HEK293 (cell line): ENCODE measurements around the gene FAM193A.

Experiments
- CTCF ChIA-PET: fragments of 350-600 bp; formaldehyde crosslinking; extraction: SDS; loops from one replicate; lab custom pipeline; 2021; ENCODE audit warnings: antibody characterized with exemption; lab: Yijun Ruan, JAX
- POLR2A ChIA-PET: fragments of 300-600 bp; formaldehyde crosslinking; extraction: SDS; loops from one replicate; lab custom pipeline; 2020; ENCODE audit warnings: antibody characterized with exemption, inconsistent platforms; lab: Yijun Ruan, JAX
- H3K27ac ChIP-seq: fragments of 200-500 bp; sonication (Bioruptor generic); 2 replicates; pipeline ENCODE4 v1.5.1; 2014; ENCODE audit warnings: low read depth, low read length, control low read depth, inconsistent platforms; ENCODE audit errors: extremely low read depth
- H3K36me3 ChIP-seq, 2 experiments: fragments of 200-500 bp in 1 of 2; sonication (Bioruptor generic) in 1 of 2; 1 replicate in 1 of 2; 2 replicates in 1 of 2; pipeline ENCODE4 v1.5.1; 2014 to 2017; ENCODE audit warnings: inconsistent platforms in 2 of 2, low read length in 2 of 2; ENCODE audit not compliant: control insufficient read depth in 2 of 2, insufficient read depth in 1 of 2
- H3K4me1 ChIP-seq: fragments of 200-500 bp; sonication (Bioruptor generic); 2 replicates; pipeline ENCODE4 v1.5.1; 2014; ENCODE audit warnings: mild to moderate bottlenecking, low read length, inconsistent platforms; ENCODE audit not compliant: control insufficient read depth, insufficient read depth
- H3K4me3 ChIP-seq: 2 replicates; pipeline ENCODE4 v1.5.1; 2011; ENCODE audit warnings: low read depth, mild to moderate bottlenecking, control low read depth, low read length, moderate library complexity
- H3K9me3 ChIP-seq: fragments of 200-500 bp; sonication (Bioruptor generic); 2 replicates; pipeline ENCODE4 v1.5.1; 2014; ENCODE audit warnings: low read depth, low read length, inconsistent platforms; ENCODE audit not compliant: control insufficient read depth, insufficient read depth
- FEZF1 ChIP-seq: fragments of 450-650 bp; formaldehyde crosslinking; IDR thresholded peaks from 2 replicates; pipeline ENCODE4 v1.5.1; 2016; ENCODE audit warnings: missing biosample characterization, missing genetic modification characterization
- GLI2 ChIP-seq: fragments of 450-650 bp; formaldehyde crosslinking; IDR thresholded peaks from 2 replicates; pipeline ENCODE4; 2017; ENCODE audit warnings: missing biosample characterization, missing genetic modification characterization, low read depth, borderline replicate concordance
- MYNN ChIP-seq: fragments of 450-650 bp; formaldehyde crosslinking; IDR thresholded peaks from 2 replicates; pipeline ENCODE4 v1.5.1; 2016; ENCODE audit warnings: missing biosample characterization, missing genetic modification characterization, borderline replicate concordance
- PRDM1 ChIP-seq: fragments of 450-650 bp; formaldehyde crosslinking; IDR thresholded peaks from 2 replicates; pipeline ENCODE4; 2016; ENCODE audit warnings: missing biosample characterization, missing genetic modification characterization
- SALL2 ChIP-seq: fragments of 450-650 bp; formaldehyde crosslinking; IDR thresholded peaks from 2 replicates; pipeline ENCODE4 v1.5.0; 2017; ENCODE audit warnings: missing biosample characterization, mild to moderate bottlenecking, missing genetic modification characterization, borderline replicate concordance
- SCRT1 ChIP-seq: fragments of 450-650 bp; formaldehyde crosslinking; IDR thresholded peaks from 2 replicates; pipeline ENCODE4 v1.5.1; 2016; ENCODE audit warnings: missing biosample characterization, missing genetic modification characterization, borderline replicate concordance
- ZBTB20 ChIP-seq: fragments of 450-650 bp; formaldehyde crosslinking; IDR thresholded peaks from 2 replicates; pipeline ENCODE4 v1.5.1; 2016; ENCODE audit warnings: missing biosample characterization, missing genetic modification characterization
- ZBTB21 ChIP-seq: fragments of 450-650 bp; formaldehyde crosslinking; IDR thresholded peaks from 2 replicates; pipeline ENCODE4 v1.5.1; 2017; ENCODE audit warnings: missing biosample characterization, missing genetic modification characterization
- ZBTB49 ChIP-seq: fragments of 450-650 bp; formaldehyde crosslinking; IDR thresholded peaks from 2 replicates; pipeline ENCODE4 v1.5.1; 2016; ENCODE audit warnings: missing biosample characterization, missing genetic modification characterization, low read depth
- ZBTB6 ChIP-seq: fragments of 450-650 bp; formaldehyde crosslinking; IDR thresholded peaks from 2 replicates; pipeline ENCODE4 v1.5.1; 2017; ENCODE audit warnings: missing biosample characterization, missing genetic modification characterization
- ZIC2 ChIP-seq: fragments of 450-650 bp; formaldehyde crosslinking; IDR thresholded peaks from 2 replicates; pipeline ENCODE4 v1.5.1; 2016; ENCODE audit warnings: missing biosample characterization, missing genetic modification characterization
- ZNF138 ChIP-seq: fragments of 450-650 bp; formaldehyde crosslinking; IDR thresholded peaks from 2 replicates; pipeline ENCODE4 v1.5.1; 2016; ENCODE audit warnings: missing biosample characterization, missing genetic modification characterization, borderline replicate concordance
- ZNF2 ChIP-seq: fragments of 450-650 bp; formaldehyde crosslinking; IDR thresholded peaks from 2 replicates; pipeline ENCODE4 v1.5.1; 2016; ENCODE audit warnings: missing biosample characterization, missing genetic modification characterization
- ZNF248 ChIP-seq: fragments of 450-650 bp; formaldehyde crosslinking; IDR thresholded peaks from 2 replicates; pipeline ENCODE4 v1.5.1; 2017; ENCODE audit warnings: missing biosample characterization, missing genetic modification characterization
- ZNF311 ChIP-seq: fragments of 450-650 bp; formaldehyde crosslinking; IDR thresholded peaks from 2 replicates; pipeline ENCODE4 v1.5.1; 2017; ENCODE audit warnings: missing biosample characterization, missing genetic modification characterization, borderline replicate concordance
- ZNF341 ChIP-seq: fragments of 450-650 bp; formaldehyde crosslinking; IDR thresholded peaks from 2 replicates; pipeline ENCODE4; 2016; ENCODE audit warnings: low read depth, missing biosample characterization, missing genetic modification characterization
- ZNF37A ChIP-seq: fragments of 450-650 bp; IDR thresholded peaks from 2 replicates; pipeline ENCODE4 v1.5.1; 2018; ENCODE audit warnings: missing biosample characterization, missing genetic modification characterization
- ZNF394 ChIP-seq: fragments of 450-650 bp; formaldehyde crosslinking; IDR thresholded peaks from 2 replicates; pipeline ENCODE4 v1.5.1; 2016; ENCODE audit warnings: missing biosample characterization, missing genetic modification characterization, mild to moderate bottlenecking, moderate library complexity, borderline replicate concordance
- ZNF416 ChIP-seq: fragments of 450-650 bp; formaldehyde crosslinking; IDR thresholded peaks from 2 replicates; pipeline ENCODE4 v1.5.1; 2016; ENCODE audit warnings: missing biosample characterization, missing genetic modification characterization
- ZNF433 ChIP-seq: fragments of 450-650 bp; formaldehyde crosslinking; IDR thresholded peaks from 2 replicates; pipeline ENCODE4 v1.5.1; 2016; ENCODE audit warnings: missing biosample characterization, missing genetic modification characterization, low read depth
- ZNF48 ChIP-seq: fragments of 450-650 bp; formaldehyde crosslinking; IDR thresholded peaks from 2 replicates; pipeline ENCODE4 v1.5.1; 2016; ENCODE audit warnings: missing biosample characterization, missing genetic modification characterization
- ZNF513 ChIP-seq: fragments of 450-650 bp; IDR thresholded peaks from 2 replicates; pipeline ENCODE4 v1.5.1; 2018; ENCODE audit warnings: missing biosample characterization, missing genetic modification characterization
- ZNF558 ChIP-seq: fragments of 450-650 bp; formaldehyde crosslinking; IDR thresholded peaks from 2 replicates; pipeline ENCODE4 v1.5.1; 2016; ENCODE audit warnings: missing biosample characterization, missing genetic modification characterization
- ZNF585B ChIP-seq: fragments of 450-650 bp; formaldehyde crosslinking; IDR thresholded peaks from 2 replicates; pipeline ENCODE4 v1.5.1; 2016; ENCODE audit warnings: missing biosample characterization, missing genetic modification characterization
- ZNF610 ChIP-seq: fragments of 450-650 bp; formaldehyde crosslinking; IDR thresholded peaks from 2 replicates; pipeline ENCODE4 v1.5.1; 2016; ENCODE audit warnings: missing biosample characterization, missing genetic modification characterization, borderline replicate concordance
- ZSCAN16 ChIP-seq: fragments of 450-650 bp; formaldehyde crosslinking; IDR thresholded peaks from 2 replicates; pipeline ENCODE4 v1.5.1; 2016; ENCODE audit warnings: missing biosample characterization, missing genetic modification characterization
- ZSCAN30 ChIP-seq: fragments of 450-650 bp; IDR thresholded peaks from 2 replicates; pipeline ENCODE4 v1.5.1; 2018; ENCODE audit warnings: missing biosample characterization, mild to moderate bottlenecking, missing genetic modification characterization, moderate library complexity

Gene FAM193A

GRCh38 chr4:2606960-2607506 is 70.6 kb downstream of the FAM193A start:
- Histone ChIP-seq H3K27ac (no peak overlapping the region), H3K4me1 (no peaks in the 10 kb centered on the region), H3K4me3 (no peak overlapping the region), H3K9me3 (no peaks in the 10 kb centered on the region), H3K36me3 (no peaks in the 10 kb centered on the region)
- POLR2A ChIA-PET, result no interaction called here
- CTCF ChIA-PET, result interaction anchor here (0.7 kb wide), 1 partner anchor 15 kb away, joined by 3 read pairs; no protein-coding TSS in a partner anchor
- TF ChIP-seq ZNF433, result no peak
- TF ChIP-seq ZNF341 (tag by site-specific recombination), result no peak
- TF ChIP-seq SALL2, result no peak
- TF ChIP-seq ZSCAN30 (tag by site-specific recombination), result no peak
- no peak for TF ChIP-seq ZNF37A
- no peak for TF ChIP-seq ZNF610 (tag by site-specific recombination)
- no peak for TF ChIP-seq ZBTB6
- TF ChIP-seq ZNF513 (tag by site-specific recombination), result no peak
- TF ChIP-seq GLI2 (tag by site-specific recombination), result no peak
- no peak for TF ChIP-seq ZBTB49 (tag by site-specific recombination)
- no peak for TF ChIP-seq ZBTB20
- no peak for TF ChIP-seq ZNF2 (tag by site-specific recombination)

- Histone ChIP-seq H3K4me1 (no peaks in the 10 kb centered on the region), H3K36me3 (no peaks in the 10 kb centered on the region), H3K27ac (no peak overlapping the region), H3K9me3 (no peaks in the 10 kb centered on the region), H3K4me3 (no peak overlapping the region)
- CTCF ChIA-PET, result no interaction called here
- TF ChIP-seq ZSCAN16 (tag by site-specific recombination) (no peak), ZNF248 (tag by site-specific recombination) (no peak), GLI2 (tag by site-specific recombination) (no peak), ZBTB21 (tag by site-specific recombination) (no peak), FEZF1 (no peak), ZNF48 (tag by site-specific recombination) (no peak), ZBTB20 (no peak), ZNF558 (no peak), ZNF416 (no peak), SCRT1 (no peak), MYNN (tag by site-specific recombination) (no peak), ZNF585B (tag by site-specific recombination) (no peak), ZNF311 (tag by site-specific recombination) (no peak), ZNF138 (no peak), ZIC2 (tag by site-specific recombination) (no peak), PRDM1 (tag by site-specific recombination) (no peak), ZNF394 (tag by site-specific recombination) (no peak)
- POLR2A ChIA-PET, result no interaction called here
Observed at GRCh38 chr4:2607822-2608221, 71.4 kb downstream of the FAM193A start.
